Measurements from ENCODE around the gene DACH1. TPM values are rescaled to one million over a fixed set of nuclear protein-coding genes. Genes with fewer than 3 reads are reported as not detected.

The DACH1 gene
- total RNA-seq, 4 donors from 2014 or later, result 1.2 to 7.9 (median 4.4) TPM

GRCh38 chr13:71464686-71465085 lies 402.3 kb downstream of the DACH1 start:
- no peak for TF ChIP-seq CTCF (IDR thresholded peaks at IDR 0.05; ENCODE audit: low read depth)

DNA sequence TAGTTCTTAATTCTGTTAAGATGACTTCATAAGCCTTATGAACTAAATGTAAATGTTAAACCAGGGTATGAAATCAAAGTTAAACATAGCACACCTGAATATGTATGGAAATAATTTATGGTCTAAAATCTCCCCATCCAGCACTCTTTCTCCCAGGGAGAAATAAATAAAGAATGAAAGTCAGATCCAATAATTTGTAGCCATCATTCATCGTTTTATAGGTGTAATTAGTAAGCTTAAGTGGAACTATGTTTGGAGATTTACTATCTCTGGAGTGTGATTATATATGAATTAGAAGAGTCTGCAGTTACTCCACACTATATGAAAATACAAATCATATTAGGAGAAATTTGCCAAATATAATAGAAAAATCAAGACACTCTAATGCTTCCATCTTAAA lies 405.1 kb downstream of the DACH1 start:
- TF ChIP-seq CTCF (IDR thresholded peaks at IDR 0.05; ENCODE audit: low read depth), result no peak

- no peak for TF ChIP-seq CTCF (IDR thresholded peaks at IDR 0.05; ENCODE audit: low read depth)
Measured at GRCh38 chr13:71460211-71460610, 406.8 kb downstream of the DACH1 start.

GRCh38 chr13:71459708-71460107 lies 407.3 kb downstream of the DACH1 start:
- TF ChIP-seq CTCF (IDR thresholded peaks at IDR 0.05; ENCODE audit: low read depth), result no peak

DNA sequence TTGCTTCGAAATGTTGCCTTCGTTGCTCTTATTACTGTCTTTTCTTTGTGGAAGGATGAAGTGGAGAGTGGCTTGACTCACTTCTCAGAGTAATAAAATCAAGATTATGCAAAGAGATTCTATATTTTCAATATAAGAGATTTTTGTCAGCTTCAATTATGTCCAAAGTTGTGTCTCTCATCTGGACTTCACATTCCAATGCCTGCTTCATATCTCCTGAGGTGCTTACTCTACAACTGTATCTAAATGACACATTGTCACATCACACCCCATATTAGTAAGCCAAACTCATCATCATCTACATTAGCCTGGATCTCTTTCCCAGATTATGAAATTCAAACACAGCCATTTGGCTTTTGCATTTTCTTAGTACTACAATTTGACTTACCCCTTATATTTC lies 409.4 kb downstream of the DACH1 start:
- TF ChIP-seq CTCF (IDR thresholded peaks at IDR 0.05; ENCODE audit: low read depth), result no peak

GRCh38 chr13:71456136-71456535 lies 410.9 kb downstream of the DACH1 start:
- no peak for TF ChIP-seq CTCF (IDR thresholded peaks at IDR 0.05; ENCODE audit: low read depth)

DNA sequence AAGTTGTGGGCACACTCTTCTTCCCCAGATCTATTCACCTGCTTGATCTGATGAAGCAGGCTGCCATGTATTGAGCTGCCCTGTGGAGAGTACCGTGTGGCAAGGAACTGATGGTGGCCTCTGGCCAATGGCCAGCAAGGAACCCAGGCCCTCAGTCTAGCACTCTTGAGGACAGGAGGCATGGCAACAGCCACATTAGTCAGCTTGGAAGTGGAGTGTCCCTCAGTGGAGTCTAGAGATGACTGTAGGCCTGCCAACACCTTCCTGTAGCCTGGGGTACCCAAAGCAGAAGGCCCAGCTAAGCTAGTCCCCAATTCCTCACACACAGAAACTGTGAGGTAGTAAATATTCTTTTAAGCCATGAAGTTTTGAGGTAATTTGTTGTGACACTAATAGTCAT lies 412.5 kb downstream of the DACH1 start:
- TF ChIP-seq CTCF (IDR thresholded peaks at IDR 0.05; ENCODE audit: low read depth), result no peak
